DOHH2 (cell line): ENCODE results near the gene WDFY4.

Source experiments
- H3F3A ChIP-seq: fragments of 200-600 bp; sonication (generic), shearing (Covaris generic); 2 replicates; pipeline ENCODE4 v1.6.0; 2016; ENCODE audit warnings: antibody characterized with exemption, mild to moderate bottlenecking; ENCODE audit not compliant: control insufficient read depth, insufficient read depth
- H3K27ac ChIP-seq: fragments of 200-600 bp; sonication (generic); 2 replicates; pipeline ENCODE4 v1.5.1; 2014; ENCODE audit warnings: low read depth, mild to moderate bottlenecking, low read length, moderate library complexity
- H3K27me3 ChIP-seq: fragments of 200-600 bp; sonication (generic); 2 replicates; pipeline ENCODE4 v1.6.1; 2014; ENCODE audit warnings: mild to moderate bottlenecking, low read length, mixed read lengths; ENCODE audit not compliant: control insufficient read depth
- H3K36me3 ChIP-seq: fragments of 200-600 bp; sonication (generic); 2 replicates; pipeline ENCODE4 v1.6.1; 2014; ENCODE audit warnings: mild to moderate bottlenecking, low read length, moderate library complexity, mixed read lengths; ENCODE audit not compliant: control insufficient read depth
- H3K4me1 ChIP-seq: fragments of 200-600 bp; sonication (generic); 2 replicates; pipeline ENCODE4 v1.6.1; 2014; ENCODE audit warnings: mild to moderate bottlenecking, low read length, mixed read lengths; ENCODE audit not compliant: control insufficient read depth
- H3K4me2 ChIP-seq: fragments of 200-600 bp; sonication (generic); 2 replicates; pipeline ENCODE4 v1.6.0; 2014; ENCODE audit warnings: mild to moderate bottlenecking, low read length, moderate library complexity
- H3K4me3 ChIP-seq: fragments of 200-600 bp; sonication (generic); 2 replicates; pipeline ENCODE4 v1.5.1; 2014; ENCODE audit warnings: mild to moderate bottlenecking, low read length, mixed read lengths
- H3K79me2 ChIP-seq: fragments of 200-600 bp; sonication (generic); 2 replicates; pipeline ENCODE4 v1.6.1; 2014; ENCODE audit warnings: mild to moderate bottlenecking, low read length, mixed read lengths; ENCODE audit not compliant: control insufficient read depth
- H3K9me2 ChIP-seq: fragments of 200-600 bp; sonication (generic); replicated peaks from 2 replicates; pipeline ENCODE4 v1.6.1; 2014; ENCODE audit warnings: mild to moderate bottlenecking, low read length, mixed read lengths; ENCODE audit not compliant: control insufficient read depth
- H3K9me3 ChIP-seq: fragments of 200-600 bp; sonication (generic); 2 replicates; pipeline ENCODE4 v1.6.1; 2014; ENCODE audit warnings: antibody characterized with exemption, low read length, mixed read lengths; ENCODE audit not compliant: control insufficient read depth, insufficient read depth
- H4K20me1 ChIP-seq: fragments of 200-600 bp; sonication (generic); 2 replicates; pipeline ENCODE4 v1.6.0; 2014; ENCODE audit warnings: low read depth, mild to moderate bottlenecking, antibody characterized with exemption, low read length, moderate library complexity; ENCODE audit not compliant: control insufficient read depth, insufficient read depth
- EZH2phosphoT487 ChIP-seq: fragments of 200-600 bp; sonication (generic); IDR thresholded peaks from 2 replicates; pipeline ENCODE4 v1.6.1; 2017; ENCODE audit warnings: borderline replicate concordance, mild to moderate bottlenecking, antibody characterized with exemption, low read length, moderate library complexity, mixed read lengths
- TF ChIP-seq, protein P1 (sequence below): fragments of 200-600 bp; sonication (generic); IDR thresholded peaks from one replicate; pipeline ENCODE4 v1.5.1; 2014; ENCODE audit warnings: antibody characterized with exemption, mild to moderate bottlenecking, low read depth, low read length; ENCODE audit not compliant: poor library complexity, severe bottlenecking

WDFY4 gene, protein sequence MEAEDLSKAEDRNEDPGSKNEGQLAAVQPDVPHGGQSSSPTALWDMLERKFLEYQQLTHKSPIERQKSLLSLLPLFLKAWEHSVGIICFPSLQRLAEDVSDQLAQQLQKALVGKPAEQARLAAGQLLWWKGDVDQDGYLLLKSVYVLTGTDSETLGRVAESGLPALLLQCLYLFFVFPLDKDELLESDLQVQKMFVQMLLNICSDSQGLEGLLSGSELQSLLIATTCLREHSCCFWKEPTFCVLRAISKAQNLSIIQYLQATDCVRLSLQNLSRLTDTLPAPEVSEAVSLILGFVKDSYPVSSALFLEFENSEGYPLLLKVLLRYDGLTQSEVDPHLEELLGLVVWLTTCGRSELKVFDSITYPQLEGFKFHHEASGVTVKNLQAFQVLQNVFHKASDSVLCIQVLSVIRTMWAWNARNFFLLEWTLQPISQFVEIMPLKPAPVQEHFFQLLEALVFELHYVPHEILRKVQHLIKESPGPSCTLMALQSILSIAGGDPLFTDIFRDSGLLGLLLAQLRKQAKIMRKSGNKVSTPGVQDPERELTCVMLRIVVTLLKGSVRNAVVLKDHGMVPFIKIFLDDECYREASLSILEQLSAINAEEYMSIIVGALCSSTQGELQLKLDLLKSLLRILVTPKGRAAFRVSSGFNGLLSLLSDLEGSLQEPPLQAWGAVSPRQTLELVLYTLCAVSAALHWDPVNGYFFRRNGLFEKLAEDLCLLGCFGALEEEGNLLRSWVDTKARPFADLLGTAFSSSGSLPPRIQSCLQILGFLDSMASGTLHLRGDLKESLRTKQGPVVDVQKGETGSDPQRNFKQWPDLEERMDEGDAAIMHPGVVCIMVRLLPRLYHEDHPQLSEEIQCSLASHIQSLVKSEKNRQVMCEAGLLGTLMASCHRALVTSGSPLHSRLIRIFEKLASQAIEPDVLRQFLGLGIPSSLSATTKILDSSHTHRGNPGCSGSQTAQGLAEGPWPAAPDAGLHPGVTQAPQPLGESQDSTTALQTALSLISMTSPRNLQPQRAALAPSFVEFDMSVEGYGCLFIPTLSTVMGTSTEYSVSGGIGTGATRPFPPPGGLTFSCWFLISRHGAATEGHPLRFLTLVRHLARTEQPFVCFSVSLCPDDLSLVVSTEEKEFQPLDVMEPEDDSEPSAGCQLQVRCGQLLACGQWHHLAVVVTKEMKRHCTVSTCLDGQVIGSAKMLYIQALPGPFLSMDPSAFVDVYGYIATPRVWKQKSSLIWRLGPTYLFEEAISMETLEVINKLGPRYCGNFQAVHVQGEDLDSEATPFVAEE (N-terminal part only)

DNA sequence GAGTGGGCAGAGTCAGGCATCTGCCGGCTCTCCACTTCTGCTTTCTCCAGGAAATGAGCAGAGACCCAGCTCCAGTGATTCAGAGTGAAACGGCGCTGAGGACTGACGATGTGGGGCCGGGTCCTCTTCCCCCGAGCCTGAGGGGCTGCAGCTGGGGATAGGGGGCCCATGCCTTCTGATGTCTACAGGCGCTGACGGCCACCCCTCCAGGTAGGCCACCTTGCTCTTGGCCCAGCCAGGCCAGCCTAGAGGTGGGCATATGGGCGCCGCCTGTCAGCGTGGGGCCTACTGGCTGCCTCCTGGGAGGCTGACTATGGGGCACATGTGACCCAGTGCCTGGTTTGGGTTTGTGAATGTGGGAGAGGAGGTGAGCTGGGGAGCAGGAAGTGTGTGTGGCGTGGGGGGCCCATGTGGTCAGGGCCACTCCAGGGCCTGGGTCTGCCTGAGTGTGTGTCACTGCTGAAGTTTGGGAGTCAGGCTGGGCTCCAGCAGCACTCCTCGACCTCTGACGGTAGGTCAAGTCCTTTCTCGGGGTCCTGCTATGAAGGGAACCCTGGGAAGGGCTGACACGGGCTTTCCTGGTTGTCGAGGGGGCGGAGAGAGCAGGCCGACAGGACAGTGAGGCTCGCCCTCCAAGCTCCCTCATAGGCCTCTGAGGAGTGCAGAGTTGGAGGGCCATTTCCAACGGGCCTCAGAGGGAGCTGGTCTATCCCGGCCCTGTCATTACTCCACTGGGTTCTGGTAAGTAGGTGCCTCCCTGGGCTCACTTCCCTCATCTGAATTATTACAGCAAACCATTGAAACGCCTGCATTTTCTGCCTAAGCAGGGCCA, at the start of gene WDFY4:
TSS of gene WDFY4 (plus strand) at position 82 of the 832 bp plus-strand sequence. CDS start 24,860 bp downstream, outside the sequence.
- Histone ChIP-seq H3K79me2 (peaks cover 53% of the 10 kb centered on the region), H3F3A (peaks cover 14% of the 10 kb centered on the region), H3K9me3 (no peaks in the 10 kb centered on the region), H3K27me3 (no peaks in the 10 kb centered on the region), H3K36me3 (peaks cover 33% of the 10 kb centered on the region), H3K4me1 (peaks cover 77% of the 10 kb centered on the region), H3K4me3 (peak within 1 kb of the TSS; percentile 83), H3K27ac (peak within 1 kb of the TSS; percentile 87), H4K20me1 (no peaks in the 10 kb centered on the region), H3K4me2 (peak within 1 kb of the TSS; percentile 90), H3K9me2 (no peaks in the 10 kb centered on the region)
- TF ChIP-seq EZH2phosphoT487, result no peak
- TF ChIP-seq, protein P1, sequence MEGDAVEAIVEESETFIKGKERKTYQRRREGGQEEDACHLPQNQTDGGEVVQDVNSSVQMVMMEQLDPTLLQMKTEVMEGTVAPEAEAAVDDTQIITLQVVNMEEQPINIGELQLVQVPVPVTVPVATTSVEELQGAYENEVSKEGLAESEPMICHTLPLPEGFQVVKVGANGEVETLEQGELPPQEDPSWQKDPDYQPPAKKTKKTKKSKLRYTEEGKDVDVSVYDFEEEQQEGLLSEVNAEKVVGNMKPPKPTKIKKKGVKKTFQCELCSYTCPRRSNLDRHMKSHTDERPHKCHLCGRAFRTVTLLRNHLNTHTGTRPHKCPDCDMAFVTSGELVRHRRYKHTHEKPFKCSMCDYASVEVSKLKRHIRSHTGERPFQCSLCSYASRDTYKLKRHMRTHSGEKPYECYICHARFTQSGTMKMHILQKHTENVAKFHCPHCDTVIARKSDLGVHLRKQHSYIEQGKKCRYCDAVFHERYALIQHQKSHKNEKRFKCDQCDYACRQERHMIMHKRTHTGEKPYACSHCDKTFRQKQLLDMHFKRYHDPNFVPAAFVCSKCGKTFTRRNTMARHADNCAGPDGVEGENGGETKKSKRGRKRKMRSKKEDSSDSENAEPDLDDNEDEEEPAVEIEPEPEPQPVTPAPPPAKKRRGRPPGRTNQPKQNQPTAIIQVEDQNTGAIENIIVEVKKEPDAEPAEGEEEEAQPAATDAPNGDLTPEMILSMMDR, result no peak

DNA sequence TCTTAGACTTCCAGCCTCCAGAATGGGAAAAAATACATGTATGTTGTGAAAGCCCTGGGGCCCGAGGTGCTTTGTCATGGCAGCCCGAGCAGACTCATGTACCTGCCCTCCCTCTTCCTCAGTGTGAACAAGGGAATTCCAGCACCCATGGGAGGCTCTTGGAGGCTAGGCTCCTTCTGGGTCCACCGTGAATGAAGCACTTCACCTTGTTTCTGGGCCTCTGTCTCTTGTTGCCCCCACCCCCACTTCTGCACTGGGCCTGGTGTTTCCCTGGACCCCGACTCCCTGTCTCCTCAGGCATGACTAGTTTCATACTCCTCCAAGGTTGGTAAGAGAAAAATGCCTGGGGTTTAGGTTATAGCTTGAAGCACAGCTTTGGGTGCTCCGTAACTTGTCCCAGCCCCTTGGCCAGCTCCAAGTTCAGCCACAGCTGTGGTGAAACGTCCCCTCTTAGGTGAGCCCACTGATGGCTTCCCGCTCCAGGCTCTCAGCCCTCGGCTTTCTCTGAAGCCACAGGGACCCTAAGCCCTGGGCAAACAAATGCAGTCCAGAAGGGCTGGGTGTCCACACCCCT, 49.6 kb upstream of the WDFY4 start:
- Histone ChIP-seq H3K9me3 (no peaks in the 10 kb centered on the region; the same call in 1 of the 2 replicates), H3K4me1 (peaks cover 10% of the 10 kb centered on the region), H3K27me3 (peaks cover 49% of the 10 kb centered on the region), H3K79me2 (no peaks in the 10 kb centered on the region), H3K4me3 (no peak overlapping the region), H3K27ac (no peak overlapping the region), H4K20me1 (no peaks in the 10 kb centered on the region), H3K36me3 (no peaks in the 10 kb centered on the region), H3K9me2 (no peaks in the 10 kb centered on the region), H3F3A (no peaks in the 10 kb centered on the region), H3K4me2 (no peak overlapping the region)
- TF ChIP-seq EZH2phosphoT487, result no peak
- TF ChIP-seq, protein P1, result no peak

DNA sequence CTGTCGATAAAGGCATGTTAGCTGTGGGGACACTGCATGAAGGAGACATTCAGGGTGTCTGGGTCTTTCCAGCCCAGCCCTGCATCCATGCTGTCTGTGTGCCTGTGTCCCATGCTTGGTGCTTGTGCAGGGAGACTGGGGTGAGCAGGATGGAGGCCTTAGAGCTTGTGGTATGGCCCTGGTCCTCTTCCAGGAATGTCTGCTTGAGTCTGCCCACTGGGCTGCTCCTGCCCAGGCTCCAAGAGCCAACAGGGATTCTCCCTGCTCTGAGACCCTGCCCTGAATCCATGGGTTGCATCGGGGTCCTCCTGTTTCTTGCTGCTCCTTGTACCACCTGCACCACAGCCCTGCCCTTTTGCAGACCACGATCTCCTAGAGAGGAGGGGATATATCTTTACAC, 48.4 kb upstream of the WDFY4 start:
- no peak overlapping the region for H3K4me2 ChIP-seq
- no peaks in the 10 kb centered on the region for H3F3A ChIP-seq
- no peak overlapping the region for H3K4me3 ChIP-seq
- H3K27ac ChIP-seq, result no peak overlapping the region
- H3K4me1 ChIP-seq, result peaks cover 10% of the 10 kb centered on the region
- H4K20me1 ChIP-seq, result no peaks in the 10 kb centered on the region
- H3K79me2 ChIP-seq, result no peaks in the 10 kb centered on the region
- H3K9me2 ChIP-seq, result no peaks in the 10 kb centered on the region
- TF ChIP-seq, protein P1, result no peak
- TF ChIP-seq EZH2phosphoT487, result no peak
- H3K27me3 ChIP-seq, result peaks cover 49% of the 10 kb centered on the region
- no peaks in the 10 kb centered on the region for H3K36me3 ChIP-seq
- no peaks in the 10 kb centered on the region; the same call in 1 of the 2 replicates for H3K9me3 ChIP-seq
